ENCODE data around the gene TCEA2. TPM values are rescaled to one million over a fixed set of nuclear protein-coding genes. Genes with fewer than 3 reads are reported as not detected.

TCEA2 gene
- total and polyA plus RNA-seq, 2 of the 13 experiments (the other 11 are each of a cell fraction or from before 2014, with no cell fraction given) = 28.1 to 33.7 TPM

- TF ChIP-seq PHF8 (CRISPR knock-in tag; IDR thresholded peaks at IDR 0.05) (peak; percentile 33; the same call in 1 of the 2 replicates), ZNF788 (CRISPR knock-in tag; IDR thresholded peaks at IDR 0.05; ENCODE audit: borderline replicate concordance) (peak; percentile 74), SP140L (CRISPR knock-in tag; IDR thresholded peaks at IDR 0.05; ENCODE audit: borderline replicate concordance) (no peak), KLF16 (CRISPR knock-in tag; IDR thresholded peaks at IDR 0.05) (no peak), TBX2 (CRISPR knock-in tag; IDR thresholded peaks at IDR 0.05; ENCODE audit: borderline replicate concordance) (peak; percentile 78), IKZF4 (CRISPR knock-in tag; IDR thresholded peaks at IDR 0.05; ENCODE audit: borderline replicate concordance, low read depth, not compliant biosample characterization) (peak; percentile 74), ZNF496 (CRISPR knock-in tag; IDR thresholded peaks at IDR 0.05; ENCODE audit: insufficient replicate concordance) (no peak), TMF1 (CRISPR knock-in tag; IDR thresholded peaks at IDR 0.05; ENCODE audit: low read depth) (peak; percentile 58; the same call in 1 of the 2 replicates), PRPF4 (IDR thresholded peaks at IDR 0.05; ENCODE audit: low read depth, low read length, poor library complexity, severe bottlenecking) (no peak), SNRNP70 (IDR thresholded peaks at IDR 0.05; ENCODE audit: low read depth, low read length) (no peak), ZMYM4 (CRISPR knock-in tag; IDR thresholded peaks at IDR 0.05) (0 out of 2 replicates have a peak, but pooled peaks have one; percentile 21), PHF20 (CRISPR knock-in tag; IDR thresholded peaks at IDR 0.05) (peak; percentile 51; the same call in 1 of the 2 replicates)
- TF ChIP-seq, protein P1, sequence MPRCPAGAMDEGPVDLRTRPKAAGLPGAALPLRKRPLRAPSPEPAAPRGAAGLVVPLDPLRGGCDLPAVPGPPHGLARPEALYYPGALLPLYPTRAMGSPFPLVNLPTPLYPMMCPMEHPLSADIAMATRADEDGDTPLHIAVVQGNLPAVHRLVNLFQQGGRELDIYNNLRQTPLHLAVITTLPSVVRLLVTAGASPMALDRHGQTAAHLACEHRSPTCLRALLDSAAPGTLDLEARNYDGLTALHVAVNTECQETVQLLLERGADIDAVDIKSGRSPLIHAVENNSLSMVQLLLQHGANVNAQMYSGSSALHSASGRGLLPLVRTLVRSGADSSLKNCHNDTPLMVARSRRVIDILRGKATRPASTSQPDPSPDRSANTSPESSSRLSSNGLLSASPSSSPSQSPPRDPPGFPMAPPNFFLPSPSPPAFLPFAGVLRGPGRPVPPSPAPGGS (CRISPR knock-in tag; IDR thresholded peaks at IDR 0.05) = peak; percentile 82; the same call in 1 of the 2 replicates
- TF ChIP-seq, protein P2, sequence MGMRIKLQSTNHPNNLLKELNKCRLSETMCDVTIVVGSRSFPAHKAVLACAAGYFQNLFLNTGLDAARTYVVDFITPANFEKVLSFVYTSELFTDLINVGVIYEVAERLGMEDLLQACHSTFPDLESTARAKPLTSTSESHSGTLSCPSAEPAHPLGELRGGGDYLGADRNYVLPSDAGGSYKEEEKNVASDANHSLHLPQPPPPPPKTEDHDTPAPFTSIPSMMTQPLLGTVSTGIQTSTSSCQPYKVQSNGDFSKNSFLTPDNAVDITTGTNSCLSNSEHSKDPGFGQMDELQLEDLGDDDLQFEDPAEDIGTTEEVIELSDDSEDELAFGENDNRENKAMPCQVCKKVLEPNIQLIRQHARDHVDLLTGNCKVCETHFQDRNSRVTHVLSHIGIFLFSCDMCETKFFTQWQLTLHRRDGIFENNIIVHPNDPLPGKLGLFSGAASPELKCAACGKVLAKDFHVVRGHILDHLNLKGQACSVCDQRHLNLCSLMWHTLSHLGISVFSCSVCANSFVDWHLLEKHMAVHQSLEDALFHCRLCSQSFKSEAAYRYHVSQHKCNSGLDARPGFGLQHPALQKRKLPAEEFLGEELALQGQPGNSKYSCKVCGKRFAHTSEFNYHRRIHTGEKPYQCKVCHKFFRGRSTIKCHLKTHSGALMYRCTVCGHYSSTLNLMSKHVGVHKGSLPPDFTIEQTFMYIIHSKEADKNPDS (CRISPR knock-in tag; IDR thresholded peaks at IDR 0.05) = no peak
- TF ChIP-seq, protein P3, sequence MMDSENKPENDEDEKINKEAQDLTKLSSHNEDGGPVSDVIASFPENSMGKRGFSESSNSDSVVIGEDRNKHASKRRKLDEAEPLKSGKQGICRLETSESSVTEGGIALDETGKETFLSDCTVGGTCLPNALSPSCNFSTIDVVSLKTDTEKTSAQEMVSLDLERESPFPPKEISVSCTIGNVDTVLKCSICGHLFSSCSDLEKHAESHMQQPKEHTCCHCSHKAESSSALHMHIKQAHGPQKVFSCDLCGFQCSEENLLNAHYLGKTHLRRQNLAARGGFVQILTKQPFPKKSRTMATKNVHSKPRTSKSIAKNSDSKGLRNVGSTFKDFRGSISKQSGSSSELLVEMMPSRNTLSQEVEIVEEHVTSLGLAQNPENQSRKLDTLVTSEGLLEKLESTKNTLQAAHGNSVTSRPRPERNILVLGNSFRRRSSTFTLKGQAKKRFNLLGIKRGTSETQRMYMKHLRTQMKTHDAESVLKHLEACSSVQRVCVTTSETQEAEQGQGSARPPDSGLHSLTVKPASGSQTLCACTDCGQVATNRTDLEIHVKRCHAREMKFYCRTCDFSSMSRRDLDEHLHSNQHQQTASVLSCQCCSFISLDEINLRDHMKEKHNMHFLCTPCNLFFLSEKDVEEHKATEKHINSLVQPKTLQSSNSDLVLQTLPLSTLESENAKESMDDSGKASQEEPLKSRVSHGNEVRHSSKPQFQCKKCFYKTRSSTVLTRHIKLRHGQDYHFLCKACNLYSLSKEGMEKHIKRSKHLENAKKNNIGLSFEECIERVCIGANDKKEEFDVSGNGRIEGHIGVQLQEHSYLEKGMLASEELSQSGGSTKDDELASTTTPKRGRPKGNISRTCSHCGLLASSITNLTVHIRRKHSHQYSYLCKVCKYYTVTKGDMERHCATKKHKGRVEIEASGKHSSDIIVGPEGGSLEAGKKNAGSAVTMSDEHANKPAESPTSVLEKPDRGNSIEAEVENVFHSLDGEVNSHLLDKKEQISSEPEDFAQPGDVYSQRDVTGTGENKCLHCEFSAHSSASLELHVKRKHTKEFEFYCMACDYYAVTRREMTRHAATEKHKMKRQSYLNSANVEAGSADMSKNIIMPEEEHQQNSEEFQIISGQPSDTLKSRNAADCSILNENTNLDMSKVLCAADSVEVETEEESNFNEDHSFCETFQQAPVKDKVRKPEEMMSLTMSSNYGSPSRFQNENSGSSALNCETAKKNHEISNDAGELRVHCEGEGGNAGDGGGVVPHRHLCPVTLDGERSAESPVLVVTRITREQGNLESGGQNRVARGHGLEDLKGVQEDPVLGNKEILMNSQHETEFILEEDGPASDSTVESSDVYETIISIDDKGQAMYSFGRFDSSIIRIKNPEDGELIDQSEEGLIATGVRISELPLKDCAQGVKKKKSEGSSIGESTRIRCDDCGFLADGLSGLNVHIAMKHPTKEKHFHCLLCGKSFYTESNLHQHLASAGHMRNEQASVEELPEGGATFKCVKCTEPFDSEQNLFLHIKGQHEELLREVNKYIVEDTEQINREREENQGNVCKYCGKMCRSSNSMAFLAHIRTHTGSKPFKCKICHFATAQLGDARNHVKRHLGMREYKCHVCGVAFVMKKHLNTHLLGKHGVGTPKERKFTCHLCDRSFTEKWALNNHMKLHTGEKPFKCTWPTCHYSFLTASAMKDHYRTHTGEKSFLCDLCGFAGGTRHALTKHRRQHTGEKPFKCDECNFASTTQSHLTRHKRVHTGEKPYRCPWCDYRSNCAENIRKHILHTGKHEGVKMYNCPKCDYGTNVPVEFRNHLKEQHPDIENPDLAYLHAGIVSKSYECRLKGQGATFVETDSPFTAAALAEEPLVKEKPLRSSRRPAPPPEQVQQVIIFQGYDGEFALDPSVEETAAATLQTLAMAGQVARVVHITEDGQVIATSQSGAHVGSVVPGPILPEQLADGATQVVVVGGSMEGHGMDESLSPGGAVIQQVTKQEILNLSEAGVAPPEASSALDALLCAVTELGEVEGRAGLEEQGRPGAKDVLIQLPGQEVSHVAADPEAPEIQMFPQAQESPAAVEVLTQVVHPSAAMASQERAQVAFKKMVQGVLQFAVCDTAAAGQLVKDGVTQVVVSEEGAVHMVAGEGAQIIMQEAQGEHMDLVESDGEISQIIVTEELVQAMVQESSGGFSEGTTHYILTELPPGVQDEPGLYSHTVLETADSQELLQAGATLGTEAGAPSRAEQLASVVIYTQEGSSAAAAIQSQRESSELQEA (CRISPR knock-in tag; IDR thresholded peaks at IDR 0.05; ENCODE audit: not compliant biosample characterization) = peak; percentile 86
Observed at GRCh38 chr20:64065062-64065973, 2.3 kb downstream of the TCEA2 start (continued).
